Prostate gland (tissue), 2 donors: ENCODE measurements around the gene CERS6.

Experiments used
- POLR2A ChIP-seq: fragments of 450-650 bp; IDR thresholded peaks from one replicate; pipeline ENCODE4 v1.6.1; 2016; ENCODE audit warnings: antibody characterized with exemption, mild to moderate bottlenecking
- TF ChIP-seq, protein P1 (sequence below), 4 experiments: fragments of 200-600 bp in 2 of 4; fragments of 450-650 bp in 2 of 4; sonication (generic) in 2 of 4; IDR thresholded peaks; 1 replicate in 3 of 4; 2 replicates in 1 of 4; pipeline ENCODE4 v1.5.1; 2016 to 2019; ENCODE audit warnings: antibody characterized with exemption in 4 of 4, mild to moderate bottlenecking in 2 of 4, moderate library complexity in 2 of 4

DNA sequence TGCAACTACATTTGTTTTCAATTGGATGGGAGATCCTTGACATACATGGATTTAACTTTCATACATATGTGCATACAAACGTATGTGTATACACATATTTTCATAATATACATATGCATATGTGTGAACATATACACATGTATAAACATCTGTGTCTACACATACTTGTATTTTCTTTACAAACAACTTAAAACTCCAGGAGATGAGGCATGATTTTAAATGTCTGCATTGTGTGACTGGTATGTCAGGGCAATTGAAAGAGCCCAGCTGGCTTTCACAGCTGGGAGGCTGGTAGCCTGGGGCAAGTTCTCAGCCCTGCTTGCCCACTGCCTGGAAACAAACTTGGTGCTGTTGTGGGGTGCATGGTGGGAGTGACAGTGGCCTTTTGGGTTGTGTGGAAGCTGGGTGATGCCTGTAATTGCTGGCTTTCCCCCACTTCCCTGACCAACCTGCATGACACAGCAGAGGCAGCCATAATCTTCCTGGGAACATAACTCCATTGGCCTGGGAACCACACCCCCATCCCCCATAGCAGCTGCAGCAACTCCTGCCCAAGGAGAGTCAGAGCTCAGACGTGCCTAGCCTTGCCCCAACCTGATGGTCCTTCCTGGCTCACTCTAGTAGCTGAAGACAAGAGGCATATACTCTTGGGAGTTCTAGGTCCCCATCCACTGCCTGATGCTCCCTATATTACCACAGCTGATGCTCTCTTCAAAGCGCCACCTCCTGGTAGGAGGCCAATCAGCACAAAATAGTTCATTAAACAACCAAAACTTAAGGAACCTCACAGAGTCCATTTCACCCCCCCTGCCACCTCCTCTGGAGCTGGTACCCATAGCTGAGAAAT is 158.3 kb downstream of the CERS6 start:
- TF ChIP-seq, protein P1, sequence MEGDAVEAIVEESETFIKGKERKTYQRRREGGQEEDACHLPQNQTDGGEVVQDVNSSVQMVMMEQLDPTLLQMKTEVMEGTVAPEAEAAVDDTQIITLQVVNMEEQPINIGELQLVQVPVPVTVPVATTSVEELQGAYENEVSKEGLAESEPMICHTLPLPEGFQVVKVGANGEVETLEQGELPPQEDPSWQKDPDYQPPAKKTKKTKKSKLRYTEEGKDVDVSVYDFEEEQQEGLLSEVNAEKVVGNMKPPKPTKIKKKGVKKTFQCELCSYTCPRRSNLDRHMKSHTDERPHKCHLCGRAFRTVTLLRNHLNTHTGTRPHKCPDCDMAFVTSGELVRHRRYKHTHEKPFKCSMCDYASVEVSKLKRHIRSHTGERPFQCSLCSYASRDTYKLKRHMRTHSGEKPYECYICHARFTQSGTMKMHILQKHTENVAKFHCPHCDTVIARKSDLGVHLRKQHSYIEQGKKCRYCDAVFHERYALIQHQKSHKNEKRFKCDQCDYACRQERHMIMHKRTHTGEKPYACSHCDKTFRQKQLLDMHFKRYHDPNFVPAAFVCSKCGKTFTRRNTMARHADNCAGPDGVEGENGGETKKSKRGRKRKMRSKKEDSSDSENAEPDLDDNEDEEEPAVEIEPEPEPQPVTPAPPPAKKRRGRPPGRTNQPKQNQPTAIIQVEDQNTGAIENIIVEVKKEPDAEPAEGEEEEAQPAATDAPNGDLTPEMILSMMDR (IDR thresholded peaks at IDR 0.05): no peak
- TF ChIP-seq POLR2A: no peak
